OCI-LY7 (cell line): ENCODE measurements around the gene OR5H15.

Experiments
- EZH2phosphoT487 ChIP-seq: fragments of 200-600 bp; sonication (generic); IDR thresholded peaks from 2 replicates; pipeline ENCODE4 v1.6.1; 2018; ENCODE audit warnings: low read depth, borderline replicate concordance, mild to moderate bottlenecking, mixed run types, antibody characterized with exemption, low read length, moderate library complexity, mixed read lengths
- TF ChIP-seq, protein P1 (sequence below): fragments of 200-600 bp; sonication (generic); conservative IDR thresholded peaks from 2 replicates; pipeline ENCODE4 v1.5.1; 2014; ENCODE audit warnings: mild to moderate bottlenecking, antibody characterized with exemption, low read length, moderate library complexity, mixed read lengths

DNA sequence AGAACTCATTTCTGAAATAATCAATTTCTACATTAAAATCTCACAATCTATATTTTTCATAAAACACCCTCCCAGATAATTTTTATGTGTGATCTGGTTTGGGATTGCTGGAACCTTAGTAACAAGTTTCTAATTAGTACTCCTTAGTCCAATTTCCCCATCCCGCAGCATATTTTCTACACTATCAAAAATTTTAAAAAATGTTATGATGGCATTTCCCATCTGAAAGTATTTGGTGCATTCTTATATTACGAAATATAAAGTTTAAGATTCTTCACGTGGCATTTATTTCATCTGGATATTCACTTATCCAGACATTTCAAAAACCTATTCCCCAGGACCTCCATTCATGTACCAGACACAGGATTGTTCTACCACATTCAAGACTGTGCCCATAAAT, 17.7 kb upstream of the OR5H15 start:
- TF ChIP-seq, protein P1, sequence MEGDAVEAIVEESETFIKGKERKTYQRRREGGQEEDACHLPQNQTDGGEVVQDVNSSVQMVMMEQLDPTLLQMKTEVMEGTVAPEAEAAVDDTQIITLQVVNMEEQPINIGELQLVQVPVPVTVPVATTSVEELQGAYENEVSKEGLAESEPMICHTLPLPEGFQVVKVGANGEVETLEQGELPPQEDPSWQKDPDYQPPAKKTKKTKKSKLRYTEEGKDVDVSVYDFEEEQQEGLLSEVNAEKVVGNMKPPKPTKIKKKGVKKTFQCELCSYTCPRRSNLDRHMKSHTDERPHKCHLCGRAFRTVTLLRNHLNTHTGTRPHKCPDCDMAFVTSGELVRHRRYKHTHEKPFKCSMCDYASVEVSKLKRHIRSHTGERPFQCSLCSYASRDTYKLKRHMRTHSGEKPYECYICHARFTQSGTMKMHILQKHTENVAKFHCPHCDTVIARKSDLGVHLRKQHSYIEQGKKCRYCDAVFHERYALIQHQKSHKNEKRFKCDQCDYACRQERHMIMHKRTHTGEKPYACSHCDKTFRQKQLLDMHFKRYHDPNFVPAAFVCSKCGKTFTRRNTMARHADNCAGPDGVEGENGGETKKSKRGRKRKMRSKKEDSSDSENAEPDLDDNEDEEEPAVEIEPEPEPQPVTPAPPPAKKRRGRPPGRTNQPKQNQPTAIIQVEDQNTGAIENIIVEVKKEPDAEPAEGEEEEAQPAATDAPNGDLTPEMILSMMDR: no peak
- TF ChIP-seq EZH2phosphoT487: no peak
